HepG2 (cell line): ENCODE results near the gene OVOL2. TPM values are rescaled to one million over a fixed set of nuclear protein-coding genes. Genes with fewer than 3 reads are reported as not detected.
A peak's percentile ranks its signal among the peaks of the same experiment; 100 is the strongest.

Experiments used
- ATAC-seq: fragments of 200-7000 bp; cut with Tn5 transposase; 3 replicates; pipeline ENCODE4 v1.9.1; 2020; ENCODE audit warnings: mild to moderate bottlenecking, moderate library complexity
- BruUV-seq: library from RNA; stranded (reverse); fragments of 400-500 nt; replicated peaks from 2 replicates; lab custom pipeline; 2021; lab: Mats Ljungman, UMichigan
- CTCF ChIA-PET: fragments of 300-600 bp; formaldehyde crosslinking; extraction: SDS; loops from one replicate; lab custom pipeline; 2021; ENCODE audit warnings: low total read pairs, inconsistent platforms, low intra/inter-chr PET ratio; lab: Yijun Ruan, JAX
- POLR2A ChIA-PET: fragments of 350-600 bp; sonication (Branson Sonifier 250); formaldehyde crosslinking; loops from one replicate; lab custom pipeline; 2020; ENCODE audit warnings: antibody characterized with exemption, inconsistent platforms; lab: Yijun Ruan, JAX
- DNase-seq: peaks from one replicate; pipeline ENCODE4 v3.0.0-alpha.2; 2015; ENCODE audit warnings: low spot score
- FAIRE-seq: peaks from 3 replicates; lab custom pipeline; 2011; peaks lifted over from hg19 to GRCh38; lab: Jason Lieb, UNC
- H2AFZ ChIP-seq: one replicate; pipeline ENCODE4 v1.6.1; 2011; ENCODE audit warnings: low read length, inconsistent platforms
- H3K27ac ChIP-seq: fragments of 300-600 bp; 3 replicates; pipeline ENCODE4 v1.8.0; 2011; ENCODE audit warnings: mixed run types, mild to moderate bottlenecking, mixed read lengths, low read length, inconsistent platforms; ENCODE audit not compliant: insufficient read depth; ENCODE audit errors: extremely low read length
- H3K27me3 ChIP-seq, 2 experiments: fragments of 200-600 bp in 1 of 2; 2 replicates in 1 of 2; 3 replicates in 1 of 2; pipeline versions ENCODE4 v1.6.0 to v1.8.0; 2011; ENCODE audit warnings: low read length in 2 of 2, mild to moderate bottlenecking in 2 of 2, moderate library complexity in 2 of 2, inconsistent platforms in 1 of 2; ENCODE audit not compliant: insufficient read depth in 2 of 2, control insufficient read depth in 1 of 2
- H3K36me3 ChIP-seq, 2 experiments: fragments of 200-600 bp in 1 of 2; replicated peaks in 1 of 2; 2 replicates in 1 of 2; 3 replicates in 1 of 2; pipeline versions ENCODE4 v1.5.1 to v1.8.0; 2011; ENCODE audit warnings: low read length in 2 of 2, inconsistent platforms in 1 of 2; ENCODE audit not compliant: insufficient read depth in 2 of 2, control insufficient read depth in 1 of 2
- H3K4me1 ChIP-seq: 2 replicates; pipeline ENCODE4 v1.5.1; 2012; ENCODE audit warnings: low read length, inconsistent platforms; ENCODE audit not compliant: insufficient read depth
- H3K4me2 ChIP-seq: 2 replicates; pipeline ENCODE4 v1.6.0; 2011; ENCODE audit warnings: low read depth, low read length, inconsistent platforms
- H3K4me3 ChIP-seq, 3 experiments: fragments of 200-600 bp in 1 of 3; sonication (generic), shearing (Covaris generic) in 1 of 3; replicated peaks in 1 of 3; 2 replicates each; pipeline ENCODE4 v1.5.1; 2011 to 2016; ENCODE audit warnings: low read length in 3 of 3, inconsistent platforms in 2 of 3, low read depth in 2 of 3, mild to moderate bottlenecking in 2 of 3, control low read depth in 1 of 3, mixed read lengths in 1 of 3; ENCODE audit not compliant: insufficient read depth in 1 of 3
- H3K79me2 ChIP-seq: one replicate; pipeline ENCODE4 v1.6.1; 2011; ENCODE audit warnings: low read length, inconsistent platforms; ENCODE audit not compliant: insufficient read depth
- H3K9ac ChIP-seq: 2 replicates; pipeline ENCODE4 v1.6.0; 2011; ENCODE audit warnings: mild to moderate bottlenecking, low read depth, low read length, inconsistent platforms; ENCODE audit not compliant: insufficient read depth
- H3K9me3 ChIP-seq: 2 replicates; pipeline ENCODE4 v1.5.1; 2012; ENCODE audit warnings: mild to moderate bottlenecking, low read length
- H4K20me1 ChIP-seq: 2 replicates; pipeline ENCODE4 v1.6.0; 2011; ENCODE audit warnings: inconsistent platforms, mild to moderate bottlenecking, low read length, moderate library complexity; ENCODE audit not compliant: insufficient read depth
- HMGXB3 ChIP-seq: sonication (generic); formaldehyde crosslinking; IDR thresholded peaks from 2 replicates; pipeline ENCODE4 v1.4.0; 2020; ENCODE audit warnings: missing genetic modification reagents, borderline replicate concordance
- MAFF ChIP-seq: IDR thresholded peaks from 2 replicates; pipeline ENCODE4 v1.6.1; 2011; ENCODE audit warnings: low read depth, low read length, improper control_type of control experiment
- MAFK ChIP-seq, 2 experiments: IDR thresholded peaks in 1 of 2; conservative IDR thresholded peaks in 1 of 2; 2 replicates each; pipeline ENCODE4 v1.6.1; 2011; ENCODE audit warnings: improper control_type of control experiment in 2 of 2, low read length in 2 of 2
- ZBTB10 ChIP-seq: sonication (generic); formaldehyde crosslinking; IDR thresholded peaks from 2 replicates; pipeline ENCODE4 v1.4.0; 2020; ENCODE audit warnings: missing genetic modification reagents, borderline replicate concordance
- ZKSCAN1 ChIP-seq: fragments of 150-350 bp; IDR thresholded peaks from 2 replicates; pipeline ENCODE4 v1.6.1; 2014; ENCODE audit warnings: low read length
- ZNF205 ChIP-seq: IDR thresholded peaks from 2 replicates; pipeline ENCODE4 v1.6.1; 2018; ENCODE audit warnings: missing biosample characterization, missing genetic modification reagents
- WGBS: methylation state at CpG from one replicate; pipeline ENCODE4 v1.1.6; 2017; ENCODE audit warnings: low lambda C conversion rate; 5-methylcytosine and 5-hydroxymethylcytosine counted together
- in situ Hi-C: cut with HindIII; loops from 2 replicates; pipeline ENCODE4 v1.10.0; 2017; ENCODE audit warnings: low pct_unique_long_range_greater_than_20kb; ENCODE audit not compliant: extremely low pct_ligation_motif_present
- intact Hi-C: fragments of 100-400 bp; cut with micrococcal nuclease; formaldehyde crosslinking; loops from one replicate; pipeline ENCODE4 v1.10.0; 2022; ENCODE audit not compliant: unreplicated experiment
- polyA plus RNA-seq, 8 experiments: library from polyadenylated mRNA; depleted of rRNA in 3 of 8; stranded (reverse) in 7 of 8; unstranded in 1 of 8; fragments of >200 nt; fragmentation: Illumina TruSeq in 4 of 8; extraction: Trizol in 4 of 8; gene quantifications; 2 replicates each; pipeline versions ENCODE4 v1.2.1 to v1.2.3, GENCODE V29; 2011 to 2016; ENCODE audit warnings: low read depth in 4 of 8, missing spikeins in 1 of 8, mixed read lengths in 1 of 8; ENCODE audit not compliant: insufficient read depth in 1 of 8
- total RNA-seq, 5 experiments: library from RNA; depleted of rRNA; stranded (reverse); fragments of >200 nt; fragmentation: Illumina TruSeq; extraction: Trizol; gene quantifications; 2 replicates each; pipeline ENCODE4 v1.2.3, GENCODE V29; 2016; ENCODE audit warnings: low read depth in 1 of 5

OVOL2 gene
- total and polyA plus RNA-seq, 2 of the 13 experiments (the other 11 are each of a cell fraction or from before 2014, with no cell fraction given) = 0.20 to 0.31 TPM

GRCh38 chr20:18041462-18041861 is 16.3 kb downstream of the OVOL2 start (continued):
- no peak for TF ChIP-seq ZBTB10 (CRISPR knock-in tag)
- TF ChIP-seq HMGXB3 = no peak
- no peak for TF ChIP-seq ZKSCAN1

DNA sequence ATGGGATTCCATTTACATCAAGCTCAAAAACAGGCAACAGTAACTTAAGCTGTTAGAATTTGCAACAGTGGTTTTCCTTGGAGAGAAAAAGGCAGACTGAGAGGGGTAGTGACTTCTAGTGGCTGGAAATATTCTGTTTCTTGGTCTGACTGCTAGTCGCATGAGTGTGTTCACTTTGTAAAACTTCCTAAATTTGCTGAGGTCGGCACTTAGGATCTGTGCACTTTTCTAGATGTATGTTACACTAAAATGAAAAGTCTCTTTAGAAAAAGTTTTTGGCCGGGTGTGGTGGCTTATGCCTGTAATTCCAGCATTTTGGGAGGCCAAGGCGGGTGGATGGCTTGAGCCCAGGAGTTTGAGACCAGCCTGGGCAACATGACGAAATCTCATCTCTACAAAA is 18.7 kb downstream of the OVOL2 start:
- Histone ChIP-seq H3K4me2 (no peak overlapping the region), H4K20me1 (no peaks in the 10 kb centered on the region), H3K9me3 (peaks cover 8% of the 10 kb centered on the region), H2AFZ (no peak overlapping the region), H3K27ac (no peak overlapping the region), H3K9ac (no peak overlapping the region), H3K4me3 (no peak overlapping the region), H3K27me3 (peaks cover 0 to 44% of the 10 kb centered on the region in 2 experiments; a peak in 4 of 5 replicates), H3K4me1 (0 out of 2 replicates have a peak, but pooled peaks cover 7% of the 10 kb centered on the region), H3K79me2 (no peaks in the 10 kb centered on the region), H3K36me3 (no peaks in the 10 kb centered on the region)
- ATAC-seq (no peak), FAIRE-seq (no peak), DNase-seq (no peak)
- TF ChIP-seq MAFK (conservative IDR thresholded peaks at IDR 0.05 in 1 of 2, IDR thresholded peaks at IDR 0.05 in 1 of 2; ENCODE audit: low read length in 2 of 2) = peak; percentile 97 to 98
- TF ChIP-seq ZNF205 (CRISPR knock-in tag) = no peak
- peak; percentile 96 for TF ChIP-seq MAFF
- no TSS peak for BruUV-seq
- POLR2A ChIA-PET = interaction anchor here (0.7 kb wide), 1 partner anchor 8 kb away, joined by 3 read pairs; no protein-coding TSS in a partner anchor
- CTCF ChIA-PET = no interaction called here
- in situ Hi-C loops (no loop called here), intact Hi-C loops (no loop called here)
- WGBS = 28% methylated on average over 5 of the region's 5 CpGs
